Lung microvascular endothelial cell (primary cell): ENCODE results near the gene ADSS1. TPM values are rescaled to one million over a fixed set of nuclear protein-coding genes. Genes with fewer than 3 reads are reported as not detected.

Source experiments
- DNase-seq, 2 donors: peaks; one replicate each; pipeline versions ENCODE4 v3.0.0 to v3.0.0-alpha.2; 2010; ENCODE audit warnings: low read depth in 2 of 2
- total RNA-seq: library from RNA; depleted of rRNA; stranded (reverse); fragments of >200 nt; gene quantifications from 2 replicates; pipeline ENCODE4 v1.2.1, GENCODE V29; 2014

ADSS1 gene
- 0.87 and 1.8 TPM in 2 replicates for total RNA-seq

GRCh38 chr14:104723651-104724406, at the start of gene ADSS1:
TSS of gene ADSS1 (plus strand) at chr14:104724229. CDS start at chr14:104724271, 42 bp downstream.
- DNase-seq: peak; percentile 48 to 63

- no peak for DNase-seq
Observed at GRCh38 chr14:104675447-104675846, 48.6 kb upstream of the ADSS1 start.

- DNase-seq: no peak
Observed at GRCh38 chr14:104676130-104676693, 47.8 kb upstream of the ADSS1 start.

GRCh38 chr14:104676694-104677511, 47.1 kb upstream of the ADSS1 start:
- no peak for DNase-seq

GRCh38 chr14:104677512-104678332, 46.3 kb upstream of the ADSS1 start:
- DNase-seq: peak; percentile 63 to 89

- DNase-seq: no peak
Observed at GRCh38 chr14:104678346-104678745, 45.7 kb upstream of the ADSS1 start.

- DNase-seq: no peak
Observed at GRCh38 chr14:104678901-104679705, 44.9 kb upstream of the ADSS1 start.

- DNase-seq: peak; percentile 35 to 84
Observed at GRCh38 chr14:104680056-104680805, 43.8 kb upstream of the ADSS1 start.

GRCh38 chr14:104680806-104681688, 43.0 kb upstream of the ADSS1 start:
- DNase-seq: peak; percentile 43 to 85

GRCh38 chr14:104681689-104682074, 42.3 kb upstream of the ADSS1 start:
- DNase-seq: peak; percentile 51 to 91

- no peak for DNase-seq
Observed at GRCh38 chr14:104682107-104682593, 41.9 kb upstream of the ADSS1 start.

- no peak for DNase-seq
Observed at GRCh38 chr14:104683653-104684448, 40.2 kb upstream of the ADSS1 start.

GRCh38 chr14:104684449-104684821, 39.6 kb upstream of the ADSS1 start:
- DNase-seq: no peak

GRCh38 chr14:104685216-104685997, 38.6 kb upstream of the ADSS1 start:
- DNase-seq: no peak

GRCh38 chr14:104685998-104686610, 37.9 kb upstream of the ADSS1 start:
- no peak for DNase-seq

- DNase-seq: no peak
Observed at GRCh38 chr14:104686624-104687517, 37.2 kb upstream of the ADSS1 start.
